ENCODE data around the gene EIF4G3.
"Not testable (repeated sequence)": the region's sequence is repeated elsewhere in the genome, so short reads cannot be mapped to it uniquely, and the experiment has no call there.

Gene EIF4G3

GRCh38 chr1:20867062-20867461 lies 309.6 kb downstream of the EIF4G3 start:
- Mint-ChIP-seq H3K4me1 (no peaks in the 10 kb centered on the region), H3K27me3 (ENCODE audit: low read depth, poor library complexity) (no peaks in the 10 kb centered on the region), H3K9me3 (no peaks in the 10 kb centered on the region), H3K27ac (no peak overlapping the region), H3K36me3 (ENCODE audit: low read depth) (peaks cover 39% of the 10 kb centered on the region), H3K4me3 (no peak overlapping the region)
- TF ChIP-seq, protein P1, sequence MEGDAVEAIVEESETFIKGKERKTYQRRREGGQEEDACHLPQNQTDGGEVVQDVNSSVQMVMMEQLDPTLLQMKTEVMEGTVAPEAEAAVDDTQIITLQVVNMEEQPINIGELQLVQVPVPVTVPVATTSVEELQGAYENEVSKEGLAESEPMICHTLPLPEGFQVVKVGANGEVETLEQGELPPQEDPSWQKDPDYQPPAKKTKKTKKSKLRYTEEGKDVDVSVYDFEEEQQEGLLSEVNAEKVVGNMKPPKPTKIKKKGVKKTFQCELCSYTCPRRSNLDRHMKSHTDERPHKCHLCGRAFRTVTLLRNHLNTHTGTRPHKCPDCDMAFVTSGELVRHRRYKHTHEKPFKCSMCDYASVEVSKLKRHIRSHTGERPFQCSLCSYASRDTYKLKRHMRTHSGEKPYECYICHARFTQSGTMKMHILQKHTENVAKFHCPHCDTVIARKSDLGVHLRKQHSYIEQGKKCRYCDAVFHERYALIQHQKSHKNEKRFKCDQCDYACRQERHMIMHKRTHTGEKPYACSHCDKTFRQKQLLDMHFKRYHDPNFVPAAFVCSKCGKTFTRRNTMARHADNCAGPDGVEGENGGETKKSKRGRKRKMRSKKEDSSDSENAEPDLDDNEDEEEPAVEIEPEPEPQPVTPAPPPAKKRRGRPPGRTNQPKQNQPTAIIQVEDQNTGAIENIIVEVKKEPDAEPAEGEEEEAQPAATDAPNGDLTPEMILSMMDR (IDR thresholded peaks at IDR 0.05) = no peak
- no peak for DNase-seq

DNA sequence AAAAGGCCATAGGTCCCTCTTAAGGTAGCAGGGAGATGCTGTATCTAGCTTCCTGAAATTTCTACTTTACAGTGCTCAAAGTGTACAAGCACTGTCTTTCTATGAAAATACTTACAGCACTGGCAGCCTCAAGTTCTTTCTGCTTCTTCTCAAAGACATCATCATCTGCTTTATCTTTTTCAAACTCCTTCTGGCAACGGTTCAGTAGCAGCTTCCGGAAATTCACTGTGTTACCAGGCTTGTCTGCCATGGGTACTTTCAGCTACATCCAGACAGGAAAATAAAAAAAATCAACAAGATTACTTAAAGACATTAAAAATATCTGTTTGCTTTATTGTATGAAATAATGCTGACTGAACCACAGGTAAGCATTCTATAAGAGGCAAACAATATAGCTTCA lies 311.7 kb downstream of the EIF4G3 start:
- H3K36me3 Mint-ChIP-seq (ENCODE audit: low read depth) = peaks cover 51% of the 10 kb centered on the region
- H3K9me3 Mint-ChIP-seq = no peaks in the 10 kb centered on the region
- no peak for DNase-seq
- no peak overlapping the region for H3K27ac Mint-ChIP-seq
- H3K4me1 Mint-ChIP-seq = no peaks in the 10 kb centered on the region
- TF ChIP-seq, protein P1 (IDR thresholded peaks at IDR 0.05) = no peak
- no peak overlapping the region for H3K4me3 Mint-ChIP-seq
- no peaks in the 10 kb centered on the region for H3K27me3 Mint-ChIP-seq (ENCODE audit: low read depth, poor library complexity)

GRCh38 chr1:20854529-20854928 lies 322.2 kb downstream of the EIF4G3 start:
- no peaks in the 10 kb centered on the region for H3K4me1 Mint-ChIP-seq
- no peak for DNase-seq
- H3K9me3 Mint-ChIP-seq = no peaks in the 10 kb centered on the region
- H3K27me3 Mint-ChIP-seq (ENCODE audit: low read depth, poor library complexity) = no peaks in the 10 kb centered on the region
- H3K4me3 Mint-ChIP-seq = no peak overlapping the region
- H3K27ac Mint-ChIP-seq = no peak overlapping the region
- peaks cover 69% of the 10 kb centered on the region for H3K36me3 Mint-ChIP-seq (ENCODE audit: low read depth)
- TF ChIP-seq, protein P1 (IDR thresholded peaks at IDR 0.05) = no peak

DNA sequence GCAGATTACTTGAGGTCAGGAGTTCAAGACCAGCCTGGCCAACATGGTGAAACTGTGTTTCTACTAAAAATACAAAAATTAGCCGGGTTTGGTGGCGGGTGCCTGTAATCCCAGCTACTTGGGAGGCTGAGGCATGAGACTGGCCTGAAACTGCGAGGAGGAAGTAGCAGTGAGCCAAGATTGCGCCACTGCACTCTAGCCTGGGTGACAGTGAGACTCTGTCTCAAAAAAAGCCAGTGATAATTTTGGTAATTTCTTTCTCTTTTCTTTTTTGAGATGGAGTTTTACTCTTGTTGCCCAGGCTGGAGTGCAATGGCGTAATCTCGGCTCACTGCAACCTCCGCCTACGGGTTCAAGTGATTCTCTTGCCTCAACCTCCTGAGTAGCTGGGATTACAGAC lies 324.9 kb downstream of the EIF4G3 start:
- H3K4me3 Mint-ChIP-seq; H3K4me1 Mint-ChIP-seq; H3K9me3 Mint-ChIP-seq; H3K27ac Mint-ChIP-seq; DNase-seq; H3K27me3 Mint-ChIP-seq (ENCODE audit: low read depth, poor library complexity): not testable (repeated sequence)
- peaks cover 67% of the 10 kb centered on the region for H3K36me3 Mint-ChIP-seq (ENCODE audit: low read depth)

DNA sequence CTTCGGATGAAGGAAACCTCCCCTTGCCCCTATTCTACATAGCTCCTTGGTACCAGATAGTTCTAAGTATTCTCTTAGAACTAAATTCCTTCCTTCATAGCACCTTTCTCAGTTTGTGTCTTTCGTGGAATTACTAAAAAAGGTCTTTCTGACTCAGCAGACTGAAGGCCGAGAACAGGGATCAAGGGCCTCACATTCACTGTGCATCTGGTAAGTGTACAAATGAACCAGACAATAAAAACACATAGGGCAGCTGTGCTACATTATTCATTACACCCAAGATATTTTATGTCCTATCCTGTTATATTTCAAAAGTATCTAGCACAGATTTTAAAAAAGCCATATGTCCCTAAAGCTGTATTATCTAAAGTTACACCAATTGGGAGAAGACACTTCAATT lies 326.7 kb downstream of the EIF4G3 start:
- Mint-ChIP-seq H3K4me1 (no peaks in the 10 kb centered on the region), H3K9me3 (no peaks in the 10 kb centered on the region), H3K36me3 (ENCODE audit: low read depth) (peaks cover 78% of the 10 kb centered on the region), H3K27ac (peak overlapping the region; percentile 80), H3K27me3 (ENCODE audit: low read depth, poor library complexity) (no peaks in the 10 kb centered on the region), H3K4me3 (no peak overlapping the region)
- no peak for DNase-seq
- TF ChIP-seq, protein P1 (IDR thresholded peaks at IDR 0.05) = no peak

DNA sequence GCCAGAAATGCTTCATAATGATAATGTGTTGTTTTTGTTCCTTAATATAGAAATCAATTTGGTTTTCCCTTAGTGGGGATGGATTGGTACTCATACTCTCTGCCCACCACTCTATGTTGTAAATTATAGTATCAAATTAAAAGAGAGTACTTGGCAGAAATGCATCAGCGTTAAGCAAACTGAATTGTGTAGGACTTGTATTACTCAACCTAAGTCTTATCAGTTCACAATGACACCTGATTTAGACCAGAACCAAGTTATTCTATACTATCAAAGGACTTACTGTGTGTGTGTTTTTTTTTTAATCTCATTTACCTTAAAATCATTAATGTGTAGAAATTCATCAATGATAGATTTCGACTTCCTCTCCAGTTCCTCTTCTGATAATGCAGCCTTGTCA lies 327.6 kb downstream of the EIF4G3 start:
- Mint-ChIP-seq H3K36me3 (ENCODE audit: low read depth) (peaks cover 88% of the 10 kb centered on the region), H3K9me3 (no peaks in the 10 kb centered on the region), H3K27ac (no peak overlapping the region), H3K27me3 (ENCODE audit: low read depth, poor library complexity) (no peaks in the 10 kb centered on the region), H3K4me1 (no peaks in the 10 kb centered on the region), H3K4me3 (no peak overlapping the region)
- no peak for DNase-seq
- TF ChIP-seq, protein P1 (IDR thresholded peaks at IDR 0.05) = no peak

All from nephron progenitor cell (in vitro differentiated cells).